NCI-H2171 treated with DMSO at 0.1 percent for 48 hours (cell line): Measurements from ENCODE around the gene ENTPD2.

ENCODE experiments used
- DNase-seq: peaks from one replicate; lab custom pipeline; 2025; lab: John Stamatoyannopoulos, UW

ENTPD2 gene

DNA sequence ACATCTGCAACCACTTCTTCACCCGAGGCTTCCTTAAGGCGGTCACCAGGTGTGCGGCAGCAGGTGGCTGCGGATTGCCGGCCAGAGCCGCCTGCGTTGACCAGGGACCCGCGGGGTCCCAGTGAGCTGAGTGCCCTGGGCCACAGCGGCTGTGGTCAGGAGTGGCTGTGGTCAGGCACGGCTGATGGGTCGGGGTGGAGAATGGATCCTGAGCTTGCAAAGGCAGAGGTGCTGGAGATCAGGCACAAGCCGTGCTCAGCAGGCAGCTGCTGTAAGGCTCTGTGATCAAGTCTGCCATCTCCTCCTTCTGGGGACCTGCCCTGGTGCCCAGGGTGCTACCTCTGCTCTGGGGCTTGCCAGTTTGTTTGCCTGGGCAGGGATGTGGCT is 25.5 kb upstream of the ENTPD2 start:
- DNase-seq = no peak

DNA sequence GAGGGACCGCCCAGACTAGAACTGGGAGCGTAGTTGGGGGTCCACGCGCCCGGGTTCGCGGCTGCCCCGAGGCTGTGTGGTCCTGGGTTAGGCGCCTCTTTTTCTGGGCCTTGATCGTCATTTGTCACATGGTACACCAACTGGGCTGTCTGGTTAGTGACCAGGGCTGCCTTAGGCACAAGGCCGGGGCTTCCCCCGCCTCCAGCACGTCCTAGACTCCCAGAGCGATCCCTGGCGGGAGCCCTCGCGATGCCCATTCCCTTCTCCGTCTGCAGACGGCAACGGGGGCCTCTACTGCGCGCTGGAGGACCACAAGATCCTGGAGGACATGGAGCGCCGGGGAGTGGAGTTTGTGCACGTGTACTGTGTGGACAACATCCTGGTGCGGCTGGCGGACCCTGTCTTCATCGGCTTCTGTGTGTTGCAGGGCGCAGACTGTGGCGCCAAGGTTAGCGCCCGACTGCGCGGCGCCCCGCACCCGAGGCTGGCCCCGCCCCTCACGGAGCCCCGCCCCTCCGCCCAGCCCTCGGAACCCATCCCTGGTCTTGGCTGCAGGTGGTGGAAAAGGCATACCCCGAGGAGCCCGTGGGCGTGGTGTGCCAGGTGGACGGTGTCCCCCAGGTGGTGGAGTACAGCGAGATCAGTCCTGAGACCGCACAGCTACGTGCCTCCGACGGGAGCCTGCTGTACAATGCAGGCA is 25.0 kb upstream of the ENTPD2 start:
- no peak for DNase-seq

DNA sequence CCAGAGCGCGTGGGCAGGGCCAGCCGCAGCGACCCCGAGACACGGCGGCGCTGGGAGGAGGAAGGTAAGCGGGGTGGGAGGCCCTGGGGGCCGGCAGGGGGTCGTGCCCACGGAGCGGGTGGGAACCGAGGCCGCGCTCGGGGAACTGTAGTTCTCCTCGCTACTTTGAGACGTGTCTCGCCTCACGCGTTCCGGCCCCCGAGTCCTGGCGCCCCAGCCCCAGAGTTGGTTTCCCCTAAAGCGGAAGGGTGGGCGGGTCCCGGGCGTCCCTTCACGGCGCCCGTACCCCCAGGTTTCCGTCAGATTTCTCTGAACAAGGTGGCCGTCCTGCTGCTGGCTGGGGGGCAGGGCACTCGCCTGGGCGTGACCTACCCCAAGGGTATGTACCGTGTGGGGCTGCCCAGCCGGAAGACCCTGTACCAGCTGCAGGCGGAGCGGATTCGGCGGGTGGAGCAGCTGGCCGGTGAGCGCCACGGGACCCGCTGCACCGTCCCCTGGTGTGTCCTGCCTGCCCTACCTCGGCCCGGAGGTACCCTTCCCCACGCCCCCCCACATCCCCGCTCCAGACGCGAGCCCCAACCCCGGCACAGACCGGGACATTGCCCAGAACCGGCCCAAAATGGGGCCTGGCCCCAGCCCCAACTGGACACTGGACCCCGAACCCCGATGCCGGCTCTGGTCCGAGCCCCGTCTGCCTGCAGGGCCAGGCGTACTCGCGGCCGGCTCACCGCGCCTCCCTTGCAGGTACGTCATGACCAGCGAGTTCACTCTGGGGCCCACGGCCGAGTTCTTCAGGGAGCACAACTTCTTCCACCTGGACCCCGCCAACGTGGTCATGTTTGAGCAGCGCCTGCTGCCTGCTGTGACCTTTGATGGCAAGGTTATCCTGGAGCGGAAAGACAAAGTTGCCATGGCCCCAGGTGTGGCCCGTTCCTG is 24.2 kb upstream of the ENTPD2 start:
- DNase-seq = no peak

GRCh38 chr9:137077010-137077747 is 23.3 kb upstream of the ENTPD2 start, which contains the start of gene UAP1L1:
Gene UAP1L1 (plus strand): TSS chr9:137077517. CDS start chr9:137077533, 16 bp downstream.
- peak; percentile 19 for DNase-seq

GRCh38 chr9:137076636-137077009 is 22.8 kb upstream of the ENTPD2 start:
- DNase-seq = no peak

DNA sequence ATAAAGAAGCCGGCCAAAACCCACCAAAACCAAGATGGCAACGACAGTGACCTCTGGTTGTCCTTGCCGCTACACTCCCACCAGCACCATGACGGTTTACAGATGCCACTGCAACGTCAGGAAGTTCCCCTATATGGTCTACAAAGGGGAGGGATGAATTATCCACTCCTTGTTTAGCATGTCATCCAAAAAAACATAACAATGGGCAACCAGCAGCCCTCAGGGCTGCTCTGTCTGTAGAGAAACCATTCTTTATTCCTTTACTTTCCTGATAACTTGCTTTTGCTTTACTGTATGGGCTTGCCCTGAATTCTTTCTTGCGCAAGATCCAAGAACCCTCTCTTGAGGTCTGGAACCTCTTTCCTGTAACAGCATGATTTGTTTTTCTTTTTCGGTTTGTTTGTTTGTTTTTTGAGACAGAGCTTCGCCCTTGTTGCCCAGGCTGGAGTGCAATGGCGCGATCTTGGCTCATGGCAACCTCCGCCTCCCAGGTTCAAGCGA is 21.5 kb upstream of the ENTPD2 start:
- no peak for DNase-seq

DNA sequence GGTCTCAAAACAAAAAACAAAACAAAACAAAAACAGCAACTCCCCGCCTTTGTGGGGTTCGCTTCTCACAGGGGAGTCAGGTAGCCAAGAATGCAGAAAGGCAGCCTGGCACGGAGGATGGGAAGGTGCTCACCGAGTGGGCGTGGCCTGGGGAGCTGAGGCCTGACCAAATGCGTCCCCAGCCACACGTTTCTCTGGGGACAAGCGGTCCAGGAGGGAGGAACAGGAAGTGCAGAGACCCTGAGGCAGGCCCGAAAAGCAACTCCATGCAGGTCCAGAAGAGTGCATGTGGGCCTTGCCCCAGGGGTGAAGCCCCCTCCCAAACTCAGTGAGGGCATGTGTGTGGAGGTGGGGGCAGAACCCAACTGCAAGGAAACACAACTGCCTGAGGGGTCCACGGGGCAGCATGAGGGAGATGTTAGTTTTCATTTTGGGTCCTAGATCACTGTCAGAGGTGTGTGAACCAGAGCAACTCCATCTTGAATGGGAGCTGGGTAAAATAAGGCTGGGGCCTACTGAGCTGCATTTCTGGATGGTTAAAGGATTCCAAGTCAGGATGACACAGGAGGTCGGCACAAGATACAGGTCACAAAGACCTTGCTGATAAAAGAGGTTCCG is 20.9 kb upstream of the ENTPD2 start:
- DNase-seq = no peak

GRCh38 chr9:137073992-137074399 is 20.1 kb upstream of the ENTPD2 start:
- DNase-seq = no peak

DNA sequence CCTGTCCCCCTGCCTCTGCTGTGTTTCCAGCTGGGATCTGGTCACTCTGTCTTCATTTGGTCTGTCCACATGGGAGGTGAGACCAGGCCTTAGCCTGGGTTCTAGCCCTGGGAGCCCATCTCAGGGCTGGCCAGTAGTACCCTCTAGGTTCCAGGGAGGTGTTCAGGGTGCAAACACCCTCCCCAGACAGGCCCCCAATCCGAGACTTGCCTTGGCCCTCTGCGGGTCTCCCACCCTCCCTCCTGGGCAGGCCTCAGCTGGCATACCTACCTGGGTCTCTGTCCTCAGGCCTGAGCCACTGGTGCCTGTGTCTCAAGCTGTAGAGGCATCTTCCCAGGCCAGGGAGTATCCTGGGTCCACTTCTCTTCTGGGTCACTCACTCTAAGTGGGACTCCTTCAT is 17.4 kb upstream of the ENTPD2 start:
- DNase-seq = no peak

DNA sequence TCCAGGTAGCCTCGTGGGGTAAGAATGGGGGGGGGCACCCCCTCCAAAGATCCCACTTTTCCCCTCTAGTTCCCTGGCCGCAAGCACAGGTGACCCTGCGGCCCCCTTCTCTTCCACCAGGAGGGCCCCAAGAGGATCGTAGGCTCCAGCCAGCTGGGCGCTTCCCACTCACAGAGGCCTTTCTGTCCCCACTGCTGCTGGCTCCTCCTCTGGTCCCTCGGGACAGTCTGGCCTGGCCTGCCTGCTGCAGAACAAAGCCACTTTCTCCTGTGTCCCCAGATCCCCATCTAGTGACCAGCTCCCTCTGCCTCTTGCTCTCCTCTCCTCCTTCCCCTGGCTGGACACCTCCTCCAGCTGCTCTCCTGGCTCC is 17.0 kb upstream of the ENTPD2 start:
- DNase-seq = peak; percentile 78

- DNase-seq = peak; percentile 95
Measured at GRCh38 chr9:137070201-137070905, 16.5 kb upstream of the ENTPD2 start, which contains the start of gene SAPCD2. Gene SAPCD2 (minus strand): TSS chr9:137070557. CDS start chr9:137070460, 97 bp downstream.

GRCh38 chr9:137069508-137070091 is 15.7 kb upstream of the ENTPD2 start:
- DNase-seq = no peak

GRCh38 chr9:137068539-137069507 is 15.0 kb upstream of the ENTPD2 start:
- DNase-seq = peak; percentile 21

DNA sequence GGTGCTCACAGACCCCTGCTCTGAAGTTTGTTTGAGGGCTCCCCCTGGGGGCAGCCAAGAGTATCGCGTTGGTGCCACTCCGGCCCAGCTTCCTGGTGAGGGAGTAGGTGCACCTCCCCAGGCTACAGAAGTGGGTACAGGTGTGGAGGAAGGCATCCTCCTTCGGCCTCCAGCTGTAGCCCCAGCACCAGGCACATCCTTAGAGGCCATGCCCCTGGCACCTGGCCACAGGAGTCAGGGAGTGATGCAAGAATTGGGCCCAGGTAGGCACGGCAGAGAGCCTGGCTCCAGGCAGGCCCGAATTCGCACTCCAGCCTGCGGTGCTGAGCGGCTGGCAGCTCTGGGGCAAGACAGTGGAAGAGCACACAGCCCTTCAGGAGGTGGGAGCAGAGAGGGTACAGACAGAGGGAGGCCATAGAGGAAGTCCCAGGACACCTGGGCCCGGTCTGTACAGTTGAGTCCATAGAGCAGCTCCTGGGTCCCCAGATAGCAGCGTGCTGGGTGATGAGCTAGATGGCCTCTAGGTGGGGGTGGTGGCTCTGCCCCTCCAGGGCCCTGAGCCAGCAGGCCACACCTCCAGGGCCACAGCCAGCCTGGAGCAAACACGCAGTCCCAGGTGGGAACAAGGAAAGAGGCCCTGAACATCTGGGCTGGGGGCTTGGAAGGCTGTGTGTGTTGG is 14.1 kb upstream of the ENTPD2 start:
- DNase-seq = peak; percentile 88

DNA sequence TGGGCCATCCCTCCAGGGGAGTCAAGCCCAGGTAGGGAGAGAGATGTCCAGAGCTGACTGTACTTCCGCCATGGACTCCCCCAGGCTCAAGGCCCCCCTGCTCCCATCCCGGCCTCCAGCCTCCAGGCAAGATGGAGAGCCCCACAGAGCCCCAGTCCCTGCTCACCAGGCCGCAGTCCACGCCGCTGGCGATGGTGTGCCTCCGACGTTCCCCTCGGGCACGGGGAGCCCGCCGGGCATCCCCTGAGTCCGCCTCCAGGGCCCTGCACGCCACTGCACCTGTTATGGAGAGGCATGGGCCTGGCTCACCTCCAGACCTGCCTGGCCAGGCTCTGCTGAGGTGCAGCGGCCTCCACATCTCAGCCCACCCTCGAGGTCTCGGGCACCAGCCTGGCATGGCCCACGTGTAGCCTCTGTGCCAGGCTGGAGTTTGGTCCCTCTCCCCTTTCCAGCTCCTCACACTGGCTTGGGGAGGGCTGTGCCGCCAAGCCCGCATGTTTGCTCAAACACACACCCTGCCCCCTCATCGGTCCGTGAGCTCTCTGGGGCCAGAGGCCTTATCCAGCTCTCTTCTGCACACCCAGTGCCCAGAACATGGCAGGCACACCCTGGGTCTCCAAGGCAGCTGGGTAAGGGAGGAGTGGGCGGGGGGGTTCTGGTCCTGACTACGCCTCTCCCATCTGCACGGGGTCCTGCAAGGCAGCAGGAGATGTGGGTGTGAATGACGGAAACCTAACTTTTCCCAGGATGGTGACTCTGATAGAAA is 12.4 kb upstream of the ENTPD2 start:
- DNase-seq = no peak

DNA sequence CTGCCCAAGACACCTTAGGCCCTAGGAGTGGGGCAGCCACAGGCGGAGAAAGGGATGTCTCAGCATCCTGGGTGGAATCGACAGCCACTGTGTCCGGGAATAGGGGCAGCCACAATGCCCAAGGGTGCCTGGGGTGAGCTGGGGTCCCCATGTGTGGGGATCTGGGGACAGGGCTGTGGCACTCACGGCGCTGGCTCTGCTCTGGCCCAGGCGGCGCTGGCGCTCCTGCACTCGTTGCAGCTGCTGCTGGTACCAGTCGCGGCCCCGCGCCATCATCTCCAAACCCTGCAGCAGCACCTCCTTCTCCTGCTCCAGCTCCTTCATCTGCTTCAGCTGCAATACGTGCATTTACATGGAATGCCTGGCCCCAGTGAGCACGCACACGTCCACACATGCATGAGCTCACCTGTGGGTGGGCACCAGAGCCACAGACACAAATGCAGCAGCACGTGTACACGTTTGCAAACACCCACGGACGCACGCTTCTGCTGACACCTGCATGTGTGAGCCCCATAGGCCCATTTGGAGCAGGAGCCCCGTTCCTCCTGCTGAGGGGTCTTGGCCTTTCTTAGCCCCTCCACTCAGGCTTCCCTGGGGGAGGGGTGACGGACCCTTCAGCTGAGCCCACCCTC is 11.6 kb upstream of the ENTPD2 start:
- no peak for DNase-seq

DNA sequence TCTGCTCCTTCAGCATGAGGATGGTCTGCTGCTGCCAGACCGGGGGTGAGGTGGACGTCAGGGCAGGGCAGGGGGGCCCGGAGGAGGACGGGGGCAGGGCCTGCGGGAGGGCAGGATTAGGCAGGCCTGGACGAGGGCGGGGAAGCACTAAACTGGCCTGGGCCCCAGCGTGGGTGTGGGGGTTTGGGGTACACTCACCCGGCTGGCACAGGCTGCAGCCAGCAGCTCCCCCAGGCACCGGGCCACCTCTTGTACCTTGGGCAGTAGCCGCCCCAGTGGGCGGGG is 11.0 kb upstream of the ENTPD2 start:
- DNase-seq = no peak
